ENCODE data around the gene CDH23. TPM values are rescaled to one million over a fixed set of nuclear protein-coding genes. Genes with fewer than 3 reads are reported as not detected.

The CDH23 gene
- total and polyA plus RNA-seq, 2 donors (not counting 1 experiment from before 2014, with no cell fraction given), result 0.01 to 0.17 TPM

DNA sequence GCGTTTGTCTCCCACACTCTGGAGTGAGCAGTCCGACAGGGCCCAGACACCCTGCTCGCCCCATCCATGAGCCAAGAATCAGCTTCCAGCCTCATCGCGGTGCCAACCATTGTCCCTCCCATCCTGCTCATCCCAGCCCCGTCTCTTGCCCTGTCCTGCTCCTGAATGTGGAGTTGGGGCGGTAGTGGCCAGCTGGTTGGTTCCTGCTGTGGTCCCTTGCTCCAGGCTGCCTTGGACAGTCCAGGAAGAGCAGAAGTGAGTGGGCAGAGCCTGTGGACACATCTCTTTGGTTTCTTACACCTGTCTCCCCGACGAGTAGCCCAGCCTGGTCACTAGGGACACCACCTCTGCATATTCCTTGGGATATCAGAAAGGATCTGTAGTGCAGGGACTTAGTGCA lies 63.9 kb downstream of the CDH23 start:
- no peak overlapping the region for H2AFZ ChIP-seq (ENCODE audit: low read length)
- no peak for DNase-seq (ENCODE audit: low read depth in 2 of 2)
- no peak overlapping the region for H3K4me2 ChIP-seq (ENCODE audit: extremely low read depth, insufficient read depth, low read length)
- TF ChIP-seq EZH2 (IDR thresholded peaks at IDR 0.05; ENCODE audit: low read length, missing control alignments), result no peak
- no peak for TF ChIP-seq CTCF (conservative IDR thresholded peaks at IDR 0.05 in 1 of 2, IDR thresholded peaks at IDR 0.05 in 1 of 2; ENCODE audit: low read depth in 1 of 2, low read length in 2 of 2)
- H3K4me3 ChIP-seq (replicated peaks in 1 of 4; ENCODE audit: control extremely low read depth in 1 of 4, insufficient read depth in 1 of 4, low read depth in 3 of 4, low read length in 4 of 4), result no peak overlapping the region
- no peak overlapping the region for H3K27ac ChIP-seq (ENCODE audit: insufficient read depth, low read length)
- H3K27me3 ChIP-seq (ENCODE audit: control insufficient read depth, insufficient read depth, low read length), result no peaks in the 10 kb centered on the region
- no peaks in the 10 kb centered on the region for H3K36me3 ChIP-seq (ENCODE audit: control insufficient read depth, insufficient read depth, low read length)
- H4K20me1 ChIP-seq (ENCODE audit: control insufficient read depth, extremely low read depth, insufficient read depth, low read length), result no peaks in the 10 kb centered on the region
- H3K4me1 ChIP-seq (ENCODE audit: control insufficient read depth, extremely low read depth, insufficient read depth, low read length), result no peaks in the 10 kb centered on the region
- H3K79me2 ChIP-seq (ENCODE audit: control insufficient read depth, insufficient read depth, low read length), result no peaks in the 10 kb centered on the region
- H3K9me3 ChIP-seq (ENCODE audit: control insufficient read depth, insufficient read depth, low read depth, low read length), result no peaks in the 10 kb centered on the region
- no peak overlapping the region for H3K9ac ChIP-seq (ENCODE audit: insufficient read depth, low read length)

DNA sequence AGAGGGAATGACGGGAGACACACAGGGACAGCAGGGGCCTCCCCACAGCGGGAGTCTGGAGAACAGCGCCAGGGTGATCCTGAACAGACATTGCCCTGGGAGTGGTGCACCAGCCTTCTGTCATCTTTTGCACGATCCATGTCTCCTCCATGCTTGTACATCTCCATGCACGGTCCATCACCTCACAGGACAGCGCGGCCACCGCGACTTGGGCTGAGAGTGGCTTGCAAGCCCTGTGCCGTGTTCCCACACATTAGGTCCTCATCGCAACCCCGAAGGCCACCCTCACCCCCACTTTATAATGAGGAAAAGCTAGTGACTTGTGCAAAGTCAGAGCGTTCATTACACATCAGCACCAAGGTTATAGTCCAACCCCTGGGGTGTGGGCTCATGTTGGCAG lies 64.7 kb downstream of the CDH23 start:
- H3K9ac ChIP-seq (ENCODE audit: insufficient read depth, low read length), result no peak overlapping the region
- no peak overlapping the region for H3K27ac ChIP-seq (ENCODE audit: insufficient read depth, low read length)
- no peaks in the 10 kb centered on the region for H3K79me2 ChIP-seq (ENCODE audit: control insufficient read depth, insufficient read depth, low read length)
- no peaks in the 10 kb centered on the region for H3K4me1 ChIP-seq (ENCODE audit: control insufficient read depth, extremely low read depth, insufficient read depth, low read length)
- no peak for TF ChIP-seq CTCF (conservative IDR thresholded peaks at IDR 0.05 in 1 of 2, IDR thresholded peaks at IDR 0.05 in 1 of 2; ENCODE audit: low read depth in 1 of 2, low read length in 2 of 2)
- TF ChIP-seq EZH2 (IDR thresholded peaks at IDR 0.05; ENCODE audit: low read length, missing control alignments), result no peak
- H3K4me3 ChIP-seq (replicated peaks in 1 of 4; ENCODE audit: control extremely low read depth in 1 of 4, insufficient read depth in 1 of 4, low read depth in 3 of 4, low read length in 4 of 4), result no peak overlapping the region
- no peaks in the 10 kb centered on the region for H3K9me3 ChIP-seq (ENCODE audit: control insufficient read depth, insufficient read depth, low read depth, low read length)
- DNase-seq (ENCODE audit: low read depth in 2 of 2), result no peak
- no peaks in the 10 kb centered on the region for H3K27me3 ChIP-seq (ENCODE audit: control insufficient read depth, insufficient read depth, low read length)
- H3K4me2 ChIP-seq (ENCODE audit: extremely low read depth, insufficient read depth, low read length), result no peak overlapping the region
- H3K36me3 ChIP-seq (ENCODE audit: control insufficient read depth, insufficient read depth, low read length), result no peaks in the 10 kb centered on the region
- H4K20me1 ChIP-seq (ENCODE audit: control insufficient read depth, extremely low read depth, insufficient read depth, low read length), result no peaks in the 10 kb centered on the region
- no peak overlapping the region for H2AFZ ChIP-seq (ENCODE audit: low read length)

DNA sequence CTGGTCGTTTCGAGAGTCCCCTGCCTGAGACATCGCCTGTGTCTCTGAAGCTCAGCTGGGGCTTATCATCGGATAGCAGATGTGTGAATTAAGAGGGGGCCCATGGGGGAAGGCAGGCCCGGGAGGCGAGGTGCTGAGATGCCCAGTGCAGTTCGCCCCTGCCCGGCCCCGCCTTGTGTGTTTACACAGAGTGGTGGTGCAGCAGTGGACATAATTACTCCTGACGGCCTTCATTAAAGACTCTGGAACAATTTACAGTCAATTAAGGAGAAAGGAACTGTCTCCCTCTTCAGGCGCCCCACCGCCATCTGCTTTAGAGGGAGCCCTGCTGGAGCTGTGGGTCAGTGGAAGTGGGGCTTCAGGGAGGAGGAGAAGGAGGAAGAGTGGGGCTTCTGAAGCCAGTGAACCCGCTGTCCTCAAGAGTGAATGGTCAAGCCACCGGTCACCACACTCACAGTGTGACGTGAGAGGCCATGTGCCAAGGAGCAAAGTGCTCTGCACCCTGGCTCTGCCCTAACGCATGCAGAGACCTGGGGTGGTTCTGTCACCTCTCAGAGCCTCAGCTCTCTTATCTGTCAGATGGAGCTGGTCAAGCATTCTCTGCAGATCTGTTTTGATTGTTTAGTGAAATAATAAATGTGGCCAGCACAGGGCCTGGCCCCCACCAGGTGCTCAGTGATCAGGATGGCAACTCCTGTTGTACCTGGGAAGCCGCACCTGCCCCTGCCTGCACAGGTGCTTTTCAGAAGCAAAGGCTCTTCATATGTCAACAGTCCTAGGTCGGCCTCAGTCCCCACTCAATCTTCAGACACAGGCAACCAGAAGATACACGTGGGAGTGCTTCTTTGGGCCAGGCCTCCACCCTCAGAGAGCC lies 65.6 kb downstream of the CDH23 start:
- Histone ChIP-seq H4K20me1 (ENCODE audit: control insufficient read depth, extremely low read depth, insufficient read depth, low read length) (no peaks in the 10 kb centered on the region), H3K9me3 (ENCODE audit: control insufficient read depth, insufficient read depth, low read depth, low read length) (no peaks in the 10 kb centered on the region), H3K27ac (ENCODE audit: insufficient read depth, low read length) (no peak overlapping the region), H3K4me1 (ENCODE audit: control insufficient read depth, extremely low read depth, insufficient read depth, low read length) (no peaks in the 10 kb centered on the region), H3K9ac (ENCODE audit: insufficient read depth, low read length) (no peak overlapping the region), H3K79me2 (ENCODE audit: control insufficient read depth, insufficient read depth, low read length) (no peaks in the 10 kb centered on the region), H3K4me3 (replicated peaks in 1 of 4; ENCODE audit: control extremely low read depth in 1 of 4, insufficient read depth in 1 of 4, low read depth in 3 of 4, low read length in 4 of 4) (no peak overlapping the region), H3K27me3 (ENCODE audit: control insufficient read depth, insufficient read depth, low read length) (no peaks in the 10 kb centered on the region), H2AFZ (ENCODE audit: low read length) (no peak overlapping the region), H3K36me3 (ENCODE audit: control insufficient read depth, insufficient read depth, low read length) (no peaks in the 10 kb centered on the region), H3K4me2 (ENCODE audit: extremely low read depth, insufficient read depth, low read length) (no peak overlapping the region)
- TF ChIP-seq EZH2 (IDR thresholded peaks at IDR 0.05; ENCODE audit: low read length, missing control alignments), result no peak
- no peak for TF ChIP-seq CTCF (conservative IDR thresholded peaks at IDR 0.05 in 1 of 2, IDR thresholded peaks at IDR 0.05 in 1 of 2; ENCODE audit: low read depth in 1 of 2, low read length in 2 of 2)
- DNase-seq (ENCODE audit: low read depth in 2 of 2), result no peak

Data from fibroblast of lung (primary cell).